Measurements from ENCODE around the gene RBM26. TPM values are rescaled to one million over a fixed set of nuclear protein-coding genes. Genes with fewer than 3 reads are reported as not detected.

The RBM26 gene
- polyA plus RNA-seq, 3 donors: 3.5 to 25.3 (median 5.0) TPM

- Histone ChIP-seq H2AFZ (ENCODE audit: insufficient read depth, low read depth, low read length, poor library complexity, severe bottlenecking) (no peak overlapping the region), H3K79me2 (ENCODE audit: insufficient read depth, low read length) (no peaks in the 10 kb centered on the region), H3K9ac (ENCODE audit: insufficient read depth, low read length, poor library complexity, severe bottlenecking) (no peak overlapping the region), H3K27me3 (ENCODE audit: control insufficient read depth in 2 of 2, insufficient read depth in 2 of 2, low read length in 2 of 2) (peaks cover 4 to 21% of the 10 kb centered on the region in 2 donors), H3K4me3 (replicated peaks in 1 of 3; ENCODE audit: low read depth in 2 of 3, low read length in 3 of 3) (no peak overlapping the region), H3K36me3 (replicated peaks in 1 of 2; ENCODE audit: control insufficient read depth in 1 of 2, insufficient read depth in 2 of 2, low read length in 2 of 2) (no peaks in the 10 kb centered on the region), H3K27ac (ENCODE audit: low read depth in 1 of 2, low read length in 2 of 2) (no peak overlapping the region), H3K9me3 (replicated peaks in 1 of 2; ENCODE audit: control insufficient read depth in 1 of 2, insufficient read depth in 1 of 2, low read length in 2 of 2) (no peaks in the 10 kb centered on the region), H3K4me2 (replicated peaks; ENCODE audit: extremely low read depth, low read length, poor library complexity, severe bottlenecking) (no peak overlapping the region), H3K4me1 (ENCODE audit: control insufficient read depth in 1 of 2, insufficient read depth in 2 of 2, low read length in 2 of 2) (no peaks in the 10 kb centered on the region), H4K20me1 (ENCODE audit: insufficient read depth, low read length) (no peaks in the 10 kb centered on the region)
- Mint-ChIP-seq H3K36me3 (no peaks in the 10 kb centered on the region), H3K27me3 (ENCODE audit: low read depth in 3 of 3) (peaks cover 3 to 18% (median 10%) of the 10 kb centered on the region in 3 donors), H3K9me3 (peaks cover 0 to 6% (median 5%) of the 10 kb centered on the region in 7 donors), H3K27ac (no peak overlapping the region), H3K4me1 (peaks cover 4% of the 10 kb centered on the region), H3K4me3 (no peak overlapping the region)
- WGBS (ENCODE audit: insufficient coverage): 100% methylated on average over 2 of the region's 4 CpGs
- intact Hi-C loops (cut with micrococcal nuclease): no loop called here
- DNase-seq: no peak
- TF ChIP-seq CTCF (IDR thresholded peaks at IDR 0.05): no peak
Measured at GRCh38 chr13:79447141-79447540, 41.1 kb upstream of the RBM26 start.

DNA sequence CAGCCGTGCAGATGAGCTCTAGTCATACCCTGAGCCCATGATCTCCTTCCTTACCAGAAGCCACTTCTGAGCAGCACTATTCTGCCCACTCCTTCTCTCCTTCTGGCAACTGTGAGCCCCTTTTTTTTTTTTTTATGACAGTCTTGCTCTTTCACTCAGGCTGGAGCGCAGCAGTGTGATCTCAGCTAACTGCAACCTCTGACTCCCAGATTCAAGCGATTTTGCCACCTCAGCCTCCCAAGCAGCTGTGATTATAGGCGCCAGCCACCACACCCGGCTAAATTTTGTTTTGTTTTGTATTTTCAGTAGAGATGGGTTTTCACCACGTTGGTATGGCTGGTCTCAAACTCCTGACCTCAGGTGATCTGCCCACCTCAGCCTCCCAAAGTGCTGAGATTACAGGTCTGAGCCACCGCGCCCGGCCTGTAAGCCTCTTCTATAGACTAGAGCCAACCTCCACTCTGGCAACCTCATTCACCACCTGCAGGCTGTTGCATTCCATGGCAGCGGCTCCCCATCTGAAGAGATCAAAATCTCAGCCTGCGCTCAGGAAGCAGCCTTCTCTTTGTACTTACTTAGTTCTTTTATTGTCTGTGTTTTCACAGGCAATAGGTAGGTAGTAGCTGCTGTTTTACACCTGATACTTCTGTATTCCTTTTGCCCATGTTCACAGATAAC lies 40.1 kb upstream of the RBM26 start:
- H3K36me3 Mint-ChIP-seq: no peaks in the 10 kb centered on the region
- H3K4me1 Mint-ChIP-seq: peaks cover 4% of the 10 kb centered on the region
- Histone ChIP-seq H3K9ac (ENCODE audit: insufficient read depth, low read length, poor library complexity, severe bottlenecking) (no peak overlapping the region), H4K20me1 (ENCODE audit: insufficient read depth, low read length) (no peaks in the 10 kb centered on the region), H3K36me3 (replicated peaks in 1 of 2; ENCODE audit: control insufficient read depth in 1 of 2, insufficient read depth in 2 of 2, low read length in 2 of 2) (no peaks in the 10 kb centered on the region), H3K4me2 (replicated peaks; ENCODE audit: extremely low read depth, low read length, poor library complexity, severe bottlenecking) (no peak overlapping the region), H3K9me3 (replicated peaks in 1 of 2; ENCODE audit: control insufficient read depth in 1 of 2, insufficient read depth in 1 of 2, low read length in 2 of 2) (no peaks in the 10 kb centered on the region), H3K79me2 (ENCODE audit: insufficient read depth, low read length) (no peaks in the 10 kb centered on the region), H3K27ac (ENCODE audit: low read depth in 1 of 2, low read length in 2 of 2) (no peak overlapping the region), H3K4me1 (ENCODE audit: control insufficient read depth in 1 of 2, insufficient read depth in 2 of 2, low read length in 2 of 2) (no peaks in the 10 kb centered on the region), H3K27me3 (ENCODE audit: control insufficient read depth in 2 of 2, insufficient read depth in 2 of 2, low read length in 2 of 2) (peaks cover 2 to 14% of the 10 kb centered on the region in 2 donors), H2AFZ (ENCODE audit: insufficient read depth, low read depth, low read length, poor library complexity, severe bottlenecking) (no peak overlapping the region), H3K4me3 (replicated peaks in 1 of 3; ENCODE audit: low read depth in 2 of 3, low read length in 3 of 3) (no peak overlapping the region)
- peaks cover 3 to 11% (median 6%) of the 10 kb centered on the region in 3 donors for H3K27me3 Mint-ChIP-seq (ENCODE audit: low read depth in 3 of 3)
- 100% methylated on average over 4 of the region's 11 CpGs for WGBS (ENCODE audit: insufficient coverage)
- intact Hi-C loops (cut with micrococcal nuclease): no loop called here
- no peak for DNase-seq
- TF ChIP-seq CTCF (IDR thresholded peaks at IDR 0.05): no peak
- no peak overlapping the region for H3K27ac Mint-ChIP-seq
- peaks cover 0 to 6% (median 5%) of the 10 kb centered on the region in 7 donors for H3K9me3 Mint-ChIP-seq
- H3K4me3 Mint-ChIP-seq: no peak overlapping the region

Data from CD14-positive monocyte (primary cell).